K562 (cell line): ENCODE measurements around the gene CXXC4. TPM values are rescaled to one million over a fixed set of nuclear protein-coding genes. Genes with fewer than 3 reads are reported as not detected.

Experiments
- ATAC-seq: fragments of 200-7000 bp; cut with Tn5 transposase; 3 replicates; pipeline ENCODE4 v1.9.1; 2020; ENCODE audit warnings: moderate library complexity
- BruUV-seq: library from RNA; stranded (reverse); fragments of 400-500 nt; replicated peaks from 2 replicates; lab custom pipeline; 2021; lab: Mats Ljungman, UMichigan
- CTCF ChIA-PET: fragments of 300-600 bp; formaldehyde crosslinking; extraction: SDS; loops from one replicate; lab custom pipeline; 2021; ENCODE audit warnings: low intra/inter-chr PET ratio; lab: Yijun Ruan, JAX
- POLR2A ChIA-PET: fragments of 300-600, 350-650 bp; sonication (Branson Sonifier 250); formaldehyde crosslinking; extraction: SDS; loops from one replicate; lab custom pipeline; 2021; ENCODE audit warnings: antibody characterized with exemption, inconsistent platforms; lab: Yijun Ruan, JAX
- DNase-seq, 4 experiments: peaks; one replicate each; pipeline versions ENCODE4 v3.0.0 to v3.0.0-alpha.2; 2011 to 2018; ENCODE audit warnings: low spot score in 3 of 4, mixed read lengths in 3 of 4; ENCODE audit errors: extremely low read depth in 1 of 4
- FAIRE-seq: peaks from 2 replicates; lab custom pipeline; 2011; peaks lifted over from hg19 to GRCh38; lab: Jason Lieb, UNC
- H2AFZ ChIP-seq: 2 replicates; pipeline ENCODE4 v1.6.0; 2011; ENCODE audit warnings: low read depth, low read length, control low read depth, inconsistent platforms
- H3K27ac ChIP-seq: fragments of 200-600 bp; 3 replicates; pipeline ENCODE4 v1.8.0; 2011; ENCODE audit warnings: low read depth, mild to moderate bottlenecking, control low read depth, inconsistent platforms, low read length, moderate library complexity, mixed read lengths; ENCODE audit errors: extremely low read depth
- H3K27me3 ChIP-seq, 2 experiments: fragments of 300-600 bp in 1 of 2; 2 replicates in 1 of 2; 3 replicates in 1 of 2; pipeline versions ENCODE4 v1.6.0 to v1.8.0; 2011; ENCODE audit warnings: inconsistent platforms in 2 of 2, low read length in 2 of 2, mild to moderate bottlenecking in 1 of 2, mixed read lengths in 1 of 2, moderate library complexity in 1 of 2; ENCODE audit not compliant: control insufficient read depth in 2 of 2, insufficient read depth in 2 of 2
- H3K36me3 ChIP-seq: fragments of 300-600 bp; 3 replicates; pipeline ENCODE4 v1.8.0; 2011; ENCODE audit warnings: mild to moderate bottlenecking, low read length, inconsistent platforms; ENCODE audit not compliant: control insufficient read depth, insufficient read depth
- H3K4me1 ChIP-seq, 2 experiments: fragments of 200-600 bp in 1 of 2; replicated peaks in 1 of 2; 2 replicates in 1 of 2; 3 replicates in 1 of 2; pipeline versions ENCODE4 v1.5.1 to v1.8.0; 2011; ENCODE audit warnings: inconsistent platforms in 2 of 2, low read length in 2 of 2, mild to moderate bottlenecking in 1 of 2, mixed read lengths in 1 of 2, moderate library complexity in 1 of 2; ENCODE audit not compliant: control insufficient read depth in 2 of 2, insufficient read depth in 2 of 2
- H3K4me2 ChIP-seq: 2 replicates; pipeline ENCODE4 v1.6.1; 2011; ENCODE audit warnings: low read length, control low read depth, inconsistent platforms, mixed read lengths; ENCODE audit not compliant: insufficient read depth
- H3K4me3 ChIP-seq: fragments of 200-600 bp; sonication (generic), shearing (Covaris generic); 2 replicates; pipeline ENCODE4 v1.5.1; 2016; ENCODE audit warnings: control low read depth, inconsistent platforms
- H3K79me2 ChIP-seq: fragments of 200-600 bp; 3 replicates; pipeline ENCODE4 v1.8.0; 2011; ENCODE audit warnings: low read length, inconsistent platforms; ENCODE audit not compliant: control insufficient read depth, insufficient read depth
- H3K9ac ChIP-seq, 2 experiments: 2 replicates each; pipeline versions ENCODE4 v1.6.0 to v1.6.1; 2011; ENCODE audit warnings: low read depth in 2 of 2, low read length in 2 of 2, control low read depth in 1 of 2, inconsistent platforms in 1 of 2, mild to moderate bottlenecking in 1 of 2, mixed read lengths in 1 of 2; ENCODE audit not compliant: insufficient read depth in 1 of 2
- H3K9me1 ChIP-seq: one replicate; pipeline ENCODE4 v1.6.0; 2011; ENCODE audit warnings: inconsistent platforms, mild to moderate bottlenecking, low read length, moderate library complexity; ENCODE audit not compliant: control insufficient read depth, insufficient read depth
- H3K9me3 ChIP-seq: replicated peaks from 2 replicates; pipeline ENCODE4 v1.5.1; 2011; ENCODE audit warnings: low read depth, low read length, inconsistent platforms; ENCODE audit not compliant: control insufficient read depth, insufficient read depth
- H4K20me1 ChIP-seq: replicated peaks from 2 replicates; pipeline ENCODE4 v1.6.1; 2011; ENCODE audit warnings: low read length, inconsistent platforms, mixed read lengths; ENCODE audit not compliant: control insufficient read depth, insufficient read depth
- HOXB6 ChIP-seq: fragments of 250-450 bp; sonication (Bioruptor Pico); IDR thresholded peaks from 2 replicates; pipeline ENCODE4 v1.5.1; 2022; ENCODE audit warnings: mild to moderate bottlenecking, borderline replicate concordance
- NFIC ChIP-seq: fragments of 450-650 bp; IDR thresholded peaks from 2 replicates; pipeline ENCODE4 v1.6.1; 2017; ENCODE audit warnings: mild to moderate bottlenecking, inconsistent platforms
- NFIX ChIP-seq: fragments of 250-450 bp; sonication (Bioruptor Pico); IDR thresholded peaks from 2 replicates; pipeline ENCODE4 v1.4.0; 2020; ENCODE audit warnings: low read depth, mild to moderate bottlenecking, moderate library complexity
- NR2C1 ChIP-seq, 2 experiments: fragments of 450-650 bp; IDR thresholded peaks; 2 replicates each; pipeline ENCODE4 v1.6.1; 2017; ENCODE audit warnings: mild to moderate bottlenecking in 2 of 2, antibody characterized with exemption in 1 of 2, inconsistent platforms in 1 of 2, missing compliant biosample characterization in 1 of 2, missing genetic modification characterization in 1 of 2
- SIN3B ChIP-seq: fragments of 450-650 bp; IDR thresholded peaks from 2 replicates; pipeline ENCODE4 v1.6.1; 2017; ENCODE audit warnings: low read depth, mild to moderate bottlenecking, moderate library complexity
- SIRT6 ChIP-seq: IDR thresholded peaks from one replicate; pipeline ENCODE4 v1.6.1; 2012; ENCODE audit warnings: low read depth, mild to moderate bottlenecking, control low read depth, inconsistent platforms, low read length, moderate library complexity
- TAL1 ChIP-seq: fragments of 450-650 bp; IDR thresholded peaks from 2 replicates; pipeline ENCODE4 v1.6.1; 2016; ENCODE audit warnings: mild to moderate bottlenecking
- WGBS: fragments of 100-300 bp; shearing (Covaris generic); methylation state at CpG from one replicate; pipeline ENCODE4 v1.1.6; 2016; ENCODE audit warnings: low coverage, mixed read lengths; ENCODE audit not compliant: insufficient coverage; ENCODE audit errors: missing lambda C conversion rate; 5-methylcytosine and 5-hydroxymethylcytosine counted together
- in situ Hi-C: fragments of 300-500 bp; cut with MboI; formaldehyde crosslinking; loops from 4 replicates; pipeline ENCODE4 v1.15.0; 2018; ENCODE audit warnings: inconsistent platforms, mixed read lengths
- intact Hi-C: fragments of 100-400 bp; cut with micrococcal nuclease; formaldehyde crosslinking; loops from 2 replicates; pipeline ENCODE4 v1.14.2; 2022
- polyA plus RNA-seq, 8 experiments: library from polyadenylated mRNA; depleted of rRNA in 4 of 8; stranded (reverse) in 5 of 8; unstranded in 3 of 8; fragments of >200 nt; fragmentation: Nextera tagmentation in 2 of 8; fragmentation: Illumina TruSeq in 1 of 8; extraction: Ambion mirVana in 2 of 8; extraction: Trizol in 1 of 8; gene quantifications; 2 replicates each; pipeline versions ENCODE4 v1.2.1 to v1.2.3, GENCODE V29; 2011 to 2014; ENCODE audit warnings: inconsistent platforms in 1 of 8, missing spikeins in 1 of 8
- total RNA-seq, 7 experiments: library from RNA; depleted of rRNA in 6 of 7; stranded (reverse); fragments of >200 nt in 6 of 7; fragmentation: Illumina TruSeq in 2 of 7; extraction: Trizol in 2 of 7; gene quantifications; 2 replicates each; pipeline versions ENCODE4 v1.2.1 to v1.2.3, GENCODE V29; 2011 to 2021; ENCODE audit warnings: low replicate concordance in 1 of 7
- TF ChIP-seq, protein P1 (sequence below): fragments of 450-650 bp; IDR thresholded peaks from 2 replicates; pipeline ENCODE4 v1.6.1; 2018; ENCODE audit not compliant: partially characterized antibody
- TF ChIP-seq, protein P2 (sequence below): sonication (generic); formaldehyde crosslinking; IDR thresholded peaks from 2 replicates; pipeline ENCODE4 v1.8.0; 2022; ENCODE audit warnings: missing genetic modification reagents, mild to moderate bottlenecking, borderline replicate concordance
- TF ChIP-seq, protein P3 (sequence below): fragments of 250-450 bp; sonication (Bioruptor Pico); IDR thresholded peaks from 2 replicates; pipeline ENCODE4 v1.8.0; 2021; ENCODE audit warnings: borderline replicate concordance, mild to moderate bottlenecking, moderate library complexity; ENCODE audit not compliant: poor library complexity, severe bottlenecking

The CXXC4 gene
- total and polyA plus RNA-seq, 9 of the 15 experiments (the other 6 are each of a cell fraction or from before 2014, with no cell fraction given) = not detected

DNA sequence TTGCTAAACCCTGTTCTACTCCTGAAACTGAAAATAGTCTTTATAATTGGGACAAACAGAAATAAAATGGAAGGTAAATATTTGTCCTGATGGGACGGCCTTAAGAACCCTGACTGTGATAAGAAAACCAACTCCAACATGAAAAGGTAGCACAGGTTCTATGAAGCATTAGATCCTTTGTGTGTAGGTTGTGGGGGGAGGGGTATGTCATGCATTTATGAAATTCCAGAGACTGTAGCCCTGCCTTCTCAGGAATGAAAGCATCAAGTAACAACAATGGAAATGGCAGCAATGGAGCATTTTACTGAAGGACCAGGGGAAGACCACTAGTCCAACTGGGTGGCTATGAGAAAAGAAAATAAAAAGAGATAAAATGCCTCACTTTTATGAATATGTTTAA, 23.9 kb downstream of the CXXC4 start:
- H3K27me3 ChIP-seq = no peaks in the 10 kb centered on the region
- BruUV-seq = no TSS peak
- H3K4me2 ChIP-seq = no peak overlapping the region
- H2AFZ ChIP-seq = no peak overlapping the region
- no peaks in the 10 kb centered on the region for H4K20me1 ChIP-seq
- no peak for TF ChIP-seq NFIX
- TF ChIP-seq TAL1 = no peak
- no peak for TF ChIP-seq NR2C1 (IDR thresholded peaks at IDR 0.05)
- no peak for TF ChIP-seq NR2C1 (tag; IDR thresholded peaks at IDR 0.05)
- TF ChIP-seq, protein P1, sequence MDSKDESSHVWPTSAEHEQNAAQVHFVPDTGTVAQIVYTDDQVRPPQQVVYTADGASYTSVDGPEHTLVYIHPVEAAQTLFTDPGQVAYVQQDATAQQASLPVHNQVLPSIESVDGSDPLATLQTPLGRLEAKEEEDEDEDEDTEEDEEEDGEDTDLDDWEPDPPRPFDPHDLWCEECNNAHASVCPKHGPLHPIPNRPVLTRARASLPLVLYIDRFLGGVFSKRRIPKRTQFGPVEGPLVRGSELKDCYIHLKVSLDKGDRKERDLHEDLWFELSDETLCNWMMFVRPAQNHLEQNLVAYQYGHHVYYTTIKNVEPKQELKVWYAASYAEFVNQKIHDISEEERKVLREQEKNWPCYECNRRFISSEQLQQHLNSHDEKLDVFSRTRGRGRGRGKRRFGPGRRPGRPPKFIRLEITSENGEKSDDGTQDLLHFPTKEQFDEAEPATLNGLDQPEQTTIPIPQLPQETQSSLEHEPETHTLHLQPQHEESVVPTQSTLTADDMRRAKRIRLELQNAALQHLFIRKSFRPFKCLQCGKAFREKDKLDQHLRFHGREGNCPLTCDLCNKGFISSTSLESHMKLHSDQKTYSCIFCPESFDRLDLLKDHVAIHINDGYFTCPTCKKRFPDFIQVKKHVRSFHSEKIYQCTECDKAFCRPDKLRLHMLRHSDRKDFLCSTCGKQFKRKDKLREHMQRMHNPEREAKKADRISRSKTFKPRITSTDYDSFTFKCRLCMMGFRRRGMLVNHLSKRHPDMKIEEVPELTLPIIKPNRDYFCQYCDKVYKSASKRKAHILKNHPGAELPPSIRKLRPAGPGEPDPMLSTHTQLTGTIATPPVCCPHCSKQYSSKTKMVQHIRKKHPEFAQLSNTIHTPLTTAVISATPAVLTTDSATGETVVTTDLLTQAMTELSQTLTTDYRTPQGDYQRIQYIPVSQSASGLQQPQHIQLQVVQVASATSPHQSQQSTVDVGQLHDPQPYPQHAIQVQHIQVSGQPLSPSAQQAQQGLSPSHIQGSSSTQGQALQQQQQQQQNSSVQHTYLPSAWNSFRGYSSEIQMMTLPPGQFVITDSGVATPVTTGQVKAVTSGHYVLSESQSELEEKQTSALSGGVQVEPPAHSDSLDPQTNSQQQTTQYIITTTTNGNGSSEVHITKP = no peak
- TF ChIP-seq, protein P2, sequence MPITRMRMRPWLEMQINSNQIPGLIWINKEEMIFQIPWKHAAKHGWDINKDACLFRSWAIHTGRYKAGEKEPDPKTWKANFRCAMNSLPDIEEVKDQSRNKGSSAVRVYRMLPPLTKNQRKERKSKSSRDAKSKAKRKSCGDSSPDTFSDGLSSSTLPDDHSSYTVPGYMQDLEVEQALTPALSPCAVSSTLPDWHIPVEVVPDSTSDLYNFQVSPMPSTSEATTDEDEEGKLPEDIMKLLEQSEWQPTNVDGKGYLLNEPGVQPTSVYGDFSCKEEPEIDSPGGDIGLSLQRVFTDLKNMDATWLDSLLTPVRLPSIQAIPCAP (CRISPR knock-in tag) = no peak
- no peak for TF ChIP-seq HOXB6
- no peak for TF ChIP-seq SIN3B
- no peak for TF ChIP-seq SIRT6
- TF ChIP-seq, protein P3, sequence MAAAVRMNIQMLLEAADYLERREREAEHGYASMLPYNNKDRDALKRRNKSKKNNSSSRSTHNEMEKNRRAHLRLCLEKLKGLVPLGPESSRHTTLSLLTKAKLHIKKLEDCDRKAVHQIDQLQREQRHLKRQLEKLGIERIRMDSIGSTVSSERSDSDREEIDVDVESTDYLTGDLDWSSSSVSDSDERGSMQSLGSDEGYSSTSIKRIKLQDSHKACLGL (CRISPR knock-in tag) = no peak
- TF ChIP-seq NFIC = no peak
- no peak overlapping the region for H3K9ac ChIP-seq
- intact Hi-C loops = no loop called here
- ChIA-PET POLR2A (no interaction called here), CTCF (no interaction called here)
- no peak for ATAC-seq
- H3K79me2 ChIP-seq = no peaks in the 10 kb centered on the region
- DNase-seq = no peak
- no peak overlapping the region for H3K4me3 ChIP-seq
- no peaks in the 10 kb centered on the region for H3K36me3 ChIP-seq
- WGBS = 0% methylated on average over 1 of the region's 1 CpG
- no peaks in the 10 kb centered on the region for H3K9me3 ChIP-seq
- no peaks in the 10 kb centered on the region for H3K9me1 ChIP-seq
- no peak overlapping the region for H3K27ac ChIP-seq
- no peaks in the 10 kb centered on the region for H3K4me1 ChIP-seq
- FAIRE-seq = no peak
- in situ Hi-C loops = no loop called here
